GM12891 (cell line): ENCODE measurements around the gene HMCN1.

ENCODE experiments used
- POLR2A ChIP-seq: IDR thresholded peaks from 2 replicates; pipeline ENCODE4 v1.6.1; 2011; ENCODE audit warnings: low read depth, low read length, control low read depth
- POLR2AphosphoS5 ChIP-seq: IDR thresholded peaks from 2 replicates; pipeline ENCODE4 v1.6.1; 2011; ENCODE audit warnings: low read depth, low read length, control low read depth
- POU2F2 ChIP-seq: IDR thresholded peaks from 2 replicates; pipeline ENCODE4 v1.6.1; 2011; ENCODE audit warnings: low read depth, mild to moderate bottlenecking, control low read depth, low read length, moderate library complexity
- SPI1 ChIP-seq: IDR thresholded peaks from 2 replicates; pipeline ENCODE4 v1.6.1; 2011; ENCODE audit warnings: low read depth, low read length, control low read depth
- TAF1 ChIP-seq: IDR thresholded peaks from 2 replicates; pipeline ENCODE4 v1.6.1; 2011; ENCODE audit warnings: low read depth, low read length, control low read depth

- TF ChIP-seq POLR2A = no peak
- TF ChIP-seq TAF1 = no peak
- TF ChIP-seq POLR2AphosphoS5 = no peak
- TF ChIP-seq SPI1 = no peak
- no peak for TF ChIP-seq POU2F2
Measured at GRCh38 chr1:186086583-186086982, 352.4 kb downstream of the HMCN1 start.
